Measurements from ENCODE around the gene KRTAP9-7.
"Not testable (repeated sequence)": the region's sequence is repeated elsewhere in the genome, so short reads cannot be mapped to it uniquely, and the experiment has no call there.

The KRTAP9-7 gene

GRCh38 chr17:41251261-41251660, 24.2 kb upstream of the KRTAP9-7 start:
- peak; percentile 0 for DNase-seq (ENCODE audit: low spot score)
- in situ Hi-C loops (cut with MboI; ENCODE audit: low sequenced_read_pairs, unreplicated experiment) = no loop called here
- no peak for TF ChIP-seq CTCF (IDR thresholded peaks at IDR 0.05; ENCODE audit: borderline replicate concordance, control extremely low read depth, extremely low read depth, insufficient read depth, missing control alignments)

GRCh38 chr17:41254861-41255260, 20.6 kb upstream of the KRTAP9-7 start:
- no peak for DNase-seq (ENCODE audit: low spot score)
- in situ Hi-C loops (cut with MboI; ENCODE audit: low sequenced_read_pairs, unreplicated experiment) = no loop called here
- no peak for TF ChIP-seq CTCF (IDR thresholded peaks at IDR 0.05; ENCODE audit: borderline replicate concordance, control extremely low read depth, extremely low read depth, insufficient read depth, missing control alignments)

- in situ Hi-C loops (cut with MboI; ENCODE audit: low sequenced_read_pairs, unreplicated experiment) = not testable (repeated sequence)
- peak; percentile 1 for DNase-seq (ENCODE audit: low spot score)
These were observed 19.9 kb upstream of the KRTAP9-7 start, which contains the start of gene KRTAP9-9 for GRCh38 chr17:41255381-41256290. KRTAP9-9 (plus strand) TSS chr17:41255384.

- peak; percentile 0 for DNase-seq (ENCODE audit: low spot score)
- in situ Hi-C loops (cut with MboI; ENCODE audit: low sequenced_read_pairs, unreplicated experiment) = no loop called here
- TF ChIP-seq CTCF (IDR thresholded peaks at IDR 0.05; ENCODE audit: borderline replicate concordance, control extremely low read depth, extremely low read depth, insufficient read depth, missing control alignments) = no peak
These were observed 19.2 kb upstream of the KRTAP9-7 start for GRCh38 chr17:41256291-41256685.

GRCh38 chr17:41258406-41258805, 17.1 kb upstream of the KRTAP9-7 start:
- TF ChIP-seq CTCF (IDR thresholded peaks at IDR 0.05; ENCODE audit: borderline replicate concordance, control extremely low read depth, extremely low read depth, insufficient read depth, missing control alignments) = no peak
- DNase-seq (ENCODE audit: low spot score) = no peak
- in situ Hi-C loops (cut with MboI; ENCODE audit: low sequenced_read_pairs, unreplicated experiment) = no loop called here

GRCh38 chr17:41263212-41263611, 12.3 kb upstream of the KRTAP9-7 start:
- no peak for TF ChIP-seq CTCF (IDR thresholded peaks at IDR 0.05; ENCODE audit: borderline replicate concordance, control extremely low read depth, extremely low read depth, insufficient read depth, missing control alignments)
- peak; percentile 1 for DNase-seq (ENCODE audit: low spot score)
- in situ Hi-C loops (cut with MboI; ENCODE audit: low sequenced_read_pairs, unreplicated experiment) = no loop called here

GRCh38 chr17:41264599-41264998, 10.9 kb upstream of the KRTAP9-7 start:
- in situ Hi-C loops (cut with MboI; ENCODE audit: low sequenced_read_pairs, unreplicated experiment) = no loop called here
- TF ChIP-seq CTCF (IDR thresholded peaks at IDR 0.05; ENCODE audit: borderline replicate concordance, control extremely low read depth, extremely low read depth, insufficient read depth, missing control alignments) = no peak
- peak; percentile 0 for DNase-seq (ENCODE audit: low spot score)

Data from GM13976 (cell line).